ENCODE results near the gene PPP1R2. TPM values are rescaled to one million over a fixed set of nuclear protein-coding genes. Genes with fewer than 3 reads are reported as not detected.
A peak's percentile ranks its signal among the peaks of the same experiment; 100 is the strongest.

PPP1R2 gene
- total and polyA plus RNA-seq, 2 of the 13 experiments (the other 11 are each of a cell fraction or from before 2014, with no cell fraction given): 36.5 to 86.5 TPM

DNA sequence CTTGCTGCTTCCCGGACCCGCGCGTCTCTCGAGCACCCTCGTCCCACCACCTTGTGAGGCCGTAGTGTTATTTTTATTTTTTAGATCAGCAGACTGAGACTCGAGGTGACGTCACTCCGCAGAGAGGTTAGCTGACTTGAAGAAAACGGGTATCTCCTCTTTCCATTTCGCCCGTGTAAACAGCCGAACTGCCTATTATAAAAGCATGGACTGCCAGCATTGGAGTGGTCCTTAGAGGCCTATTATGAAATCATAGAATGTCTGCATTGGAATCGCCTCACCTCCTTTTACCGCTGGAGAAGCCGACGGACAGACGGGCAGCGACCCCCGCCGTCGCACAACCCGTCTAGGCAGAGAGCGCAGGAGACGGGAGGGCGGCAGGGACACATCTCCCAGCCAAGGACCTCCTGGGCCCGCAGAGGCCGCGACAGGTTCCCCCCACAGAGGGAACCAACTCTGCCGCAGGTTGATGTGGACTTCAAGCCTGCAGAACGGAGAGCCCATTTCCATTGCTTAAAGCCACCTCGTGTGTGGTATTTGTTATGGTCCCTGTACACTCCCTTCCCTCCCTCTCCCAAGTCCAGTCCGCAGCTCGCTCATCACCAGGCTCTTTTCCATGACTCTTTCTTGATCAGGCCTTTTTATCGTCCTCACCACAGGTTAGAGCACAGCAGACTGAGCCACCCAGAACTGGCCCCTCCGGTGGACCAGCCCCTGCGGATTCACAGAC is 540 bp upstream of the PPP1R2 start (continued):
- TF ChIP-seq, protein P1, sequence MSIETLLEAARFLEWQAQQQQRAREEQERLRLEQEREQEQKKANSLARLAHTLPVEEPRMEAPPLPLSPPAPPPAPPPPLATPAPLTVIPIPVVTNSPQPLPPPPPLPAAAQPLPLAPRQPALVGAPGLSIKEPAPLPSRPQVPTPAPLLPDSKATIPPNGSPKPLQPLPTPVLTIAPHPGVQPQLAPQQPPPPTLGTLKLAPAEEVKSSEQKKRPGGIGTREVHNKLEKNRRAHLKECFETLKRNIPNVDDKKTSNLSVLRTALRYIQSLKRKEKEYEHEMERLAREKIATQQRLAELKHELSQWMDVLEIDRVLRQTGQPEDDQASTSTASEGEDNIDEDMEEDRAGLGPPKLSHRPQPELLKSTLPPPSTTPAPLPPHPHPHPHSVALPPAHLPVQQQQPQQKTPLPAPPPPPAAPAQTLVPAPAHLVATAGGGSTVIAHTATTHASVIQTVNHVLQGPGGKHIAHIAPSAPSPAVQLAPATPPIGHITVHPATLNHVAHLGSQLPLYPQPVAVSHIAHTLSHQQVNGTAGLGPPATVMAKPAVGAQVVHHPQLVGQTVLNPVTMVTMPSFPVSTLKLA (IDR thresholded peaks at IDR 0.05): no peak
- TF ChIP-seq ZNF501 (CRISPR knock-in tag; IDR thresholded peaks at IDR 0.05) (peak; percentile 48), SRY (CRISPR knock-in tag; IDR thresholded peaks at IDR 0.05) (0 out of 2 replicates have a peak, but pooled peaks have one; percentile 8), ZNF451 (CRISPR knock-in tag; IDR thresholded peaks at IDR 0.05) (no peak), ZNF891 (CRISPR knock-in tag; IDR thresholded peaks at IDR 0.05) (peak; percentile 3; the same call in 1 of the 2 replicates), ZNF230 (CRISPR knock-in tag; IDR thresholded peaks at IDR 0.05) (no peak; the same call in 1 of the 2 replicates), ZNF879 (CRISPR knock-in tag; IDR thresholded peaks at IDR 0.05) (peak; percentile 68; the same call in 1 of the 2 replicates), ZNF33B (CRISPR knock-in tag; IDR thresholded peaks at IDR 0.05) (no peak), TARDBP (CRISPR knock-in tag; IDR thresholded peaks at IDR 0.05) (0 out of 2 replicates have a peak, but pooled peaks have one; percentile 29), YEATS2 (CRISPR knock-in tag; IDR thresholded peaks at IDR 0.05; ENCODE audit: borderline replicate concordance) (no peak), SMAD3 (CRISPR knock-in tag; IDR thresholded peaks at IDR 0.05) (0 out of 2 replicates have a peak, but pooled peaks have one; percentile 5), KLF12 (CRISPR knock-in tag; IDR thresholded peaks at IDR 0.05; ENCODE audit: borderline replicate concordance) (0 out of 2 replicates have a peak, but pooled peaks have one; percentile 12), HIVEP1 (CRISPR knock-in tag; IDR thresholded peaks at IDR 0.05) (0 out of 2 replicates have a peak, but pooled peaks have one; percentile 11), SALL1 (CRISPR knock-in tag; IDR thresholded peaks at IDR 0.05) (0 out of 2 replicates have a peak, but pooled peaks have one; percentile 7)
- TF ChIP-seq, protein P2, sequence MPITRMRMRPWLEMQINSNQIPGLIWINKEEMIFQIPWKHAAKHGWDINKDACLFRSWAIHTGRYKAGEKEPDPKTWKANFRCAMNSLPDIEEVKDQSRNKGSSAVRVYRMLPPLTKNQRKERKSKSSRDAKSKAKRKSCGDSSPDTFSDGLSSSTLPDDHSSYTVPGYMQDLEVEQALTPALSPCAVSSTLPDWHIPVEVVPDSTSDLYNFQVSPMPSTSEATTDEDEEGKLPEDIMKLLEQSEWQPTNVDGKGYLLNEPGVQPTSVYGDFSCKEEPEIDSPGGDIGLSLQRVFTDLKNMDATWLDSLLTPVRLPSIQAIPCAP (CRISPR knock-in tag; IDR thresholded peaks at IDR 0.05; ENCODE audit: low read depth): no peak
- TF ChIP-seq, protein P3, sequence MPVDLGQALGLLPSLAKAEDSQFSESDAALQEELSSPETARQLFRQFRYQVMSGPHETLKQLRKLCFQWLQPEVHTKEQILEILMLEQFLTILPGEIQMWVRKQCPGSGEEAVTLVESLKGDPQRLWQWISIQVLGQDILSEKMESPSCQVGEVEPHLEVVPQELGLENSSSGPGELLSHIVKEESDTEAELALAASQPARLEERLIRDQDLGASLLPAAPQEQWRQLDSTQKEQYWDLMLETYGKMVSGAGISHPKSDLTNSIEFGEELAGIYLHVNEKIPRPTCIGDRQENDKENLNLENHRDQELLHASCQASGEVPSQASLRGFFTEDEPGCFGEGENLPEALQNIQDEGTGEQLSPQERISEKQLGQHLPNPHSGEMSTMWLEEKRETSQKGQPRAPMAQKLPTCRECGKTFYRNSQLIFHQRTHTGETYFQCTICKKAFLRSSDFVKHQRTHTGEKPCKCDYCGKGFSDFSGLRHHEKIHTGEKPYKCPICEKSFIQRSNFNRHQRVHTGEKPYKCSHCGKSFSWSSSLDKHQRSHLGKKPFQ (CRISPR knock-in tag; IDR thresholded peaks at IDR 0.05; ENCODE audit: insufficient replicate concordance): no peak
- TF ChIP-seq, protein P4, sequence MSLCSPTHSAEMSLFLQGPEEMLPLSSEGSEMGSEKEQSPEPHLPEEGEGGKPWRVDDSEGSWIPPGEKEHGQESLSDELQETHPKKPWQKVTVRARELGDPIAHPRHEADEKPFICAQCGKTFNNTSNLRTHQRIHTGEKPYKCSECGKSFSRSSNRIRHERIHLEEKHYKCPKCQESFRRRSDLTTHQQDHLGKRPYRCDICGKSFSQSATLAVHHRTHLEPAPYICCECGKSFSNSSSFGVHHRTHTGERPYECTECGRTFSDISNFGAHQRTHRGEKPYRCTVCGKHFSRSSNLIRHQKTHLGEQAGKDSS (CRISPR knock-in tag; IDR thresholded peaks at IDR 0.05; ENCODE audit: borderline replicate concordance, low read depth): no peak
- TF ChIP-seq, protein P5, sequence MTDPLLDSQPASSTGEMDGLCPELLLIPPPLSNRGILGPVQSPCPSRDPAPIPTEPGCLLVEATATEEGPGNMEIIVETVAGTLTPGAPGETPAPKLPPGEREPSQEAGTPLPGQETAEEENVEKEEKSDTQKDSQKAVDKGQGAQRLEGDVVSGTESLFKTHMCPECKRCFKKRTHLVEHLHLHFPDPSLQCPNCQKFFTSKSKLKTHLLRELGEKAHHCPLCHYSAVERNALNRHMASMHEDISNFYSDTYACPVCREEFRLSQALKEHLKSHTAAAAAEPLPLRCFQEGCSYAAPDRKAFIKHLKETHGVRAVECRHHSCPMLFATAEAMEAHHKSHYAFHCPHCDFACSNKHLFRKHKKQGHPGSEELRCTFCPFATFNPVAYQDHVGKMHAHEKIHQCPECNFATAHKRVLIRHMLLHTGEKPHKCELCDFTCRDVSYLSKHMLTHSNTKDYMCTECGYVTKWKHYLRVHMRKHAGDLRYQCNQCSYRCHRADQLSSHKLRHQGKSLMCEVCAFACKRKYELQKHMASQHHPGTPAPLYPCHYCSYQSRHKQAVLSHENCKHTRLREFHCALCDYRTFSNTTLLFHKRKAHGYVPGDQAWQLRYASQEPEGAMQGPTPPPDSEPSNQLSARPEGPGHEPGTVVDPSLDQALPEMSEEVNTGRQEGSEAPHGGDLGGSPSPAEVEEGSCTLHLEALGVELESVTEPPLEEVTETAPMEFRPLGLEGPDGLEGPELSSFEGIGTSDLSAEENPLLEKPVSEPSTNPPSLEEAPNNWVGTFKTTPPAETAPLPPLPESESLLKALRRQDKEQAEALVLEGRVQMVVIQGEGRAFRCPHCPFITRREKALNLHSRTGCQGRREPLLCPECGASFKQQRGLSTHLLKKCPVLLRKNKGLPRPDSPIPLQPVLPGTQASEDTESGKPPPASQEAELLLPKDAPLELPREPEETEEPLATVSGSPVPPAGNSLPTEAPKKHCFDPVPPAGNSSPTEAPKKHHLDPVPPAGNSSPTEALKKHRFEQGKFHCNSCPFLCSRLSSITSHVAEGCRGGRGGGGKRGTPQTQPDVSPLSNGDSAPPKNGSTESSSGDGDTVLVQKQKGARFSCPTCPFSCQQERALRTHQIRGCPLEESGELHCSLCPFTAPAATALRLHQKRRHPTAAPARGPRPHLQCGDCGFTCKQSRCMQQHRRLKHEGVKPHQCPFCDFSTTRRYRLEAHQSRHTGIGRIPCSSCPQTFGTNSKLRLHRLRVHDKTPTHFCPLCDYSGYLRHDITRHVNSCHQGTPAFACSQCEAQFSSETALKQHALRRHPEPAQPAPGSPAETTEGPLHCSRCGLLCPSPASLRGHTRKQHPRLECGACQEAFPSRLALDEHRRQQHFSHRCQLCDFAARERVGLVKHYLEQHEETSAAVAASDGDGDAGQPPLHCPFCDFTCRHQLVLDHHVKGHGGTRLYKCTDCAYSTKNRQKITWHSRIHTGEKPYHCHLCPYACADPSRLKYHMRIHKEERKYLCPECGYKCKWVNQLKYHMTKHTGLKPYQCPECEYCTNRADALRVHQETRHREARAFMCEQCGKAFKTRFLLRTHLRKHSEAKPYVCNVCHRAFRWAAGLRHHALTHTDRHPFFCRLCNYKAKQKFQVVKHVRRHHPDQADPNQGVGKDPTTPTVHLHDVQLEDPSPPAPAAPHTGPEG (CRISPR knock-in tag; IDR thresholded peaks at IDR 0.05): no peak
